Prostate gland (tissue), 2 donors: Measurements from ENCODE around the gene TAX1BP3.

Source experiments
- CTCF ChIP-seq, 4 experiments: fragments of 200-600 bp in 2 of 4; fragments of 450-650 bp in 2 of 4; sonication (generic) in 2 of 4; IDR thresholded peaks; 1 replicate in 3 of 4; 2 replicates in 1 of 4; pipeline ENCODE4 v1.5.1; 2016 to 2019; ENCODE audit warnings: antibody characterized with exemption in 4 of 4, mild to moderate bottlenecking in 2 of 4, moderate library complexity in 2 of 4
- POLR2A ChIP-seq: fragments of 450-650 bp; IDR thresholded peaks from one replicate; pipeline ENCODE4 v1.6.1; 2016; ENCODE audit warnings: antibody characterized with exemption, mild to moderate bottlenecking
- POLR2AphosphoS5 ChIP-seq: sonication (generic); formaldehyde crosslinking; IDR thresholded peaks from one replicate; pipeline ENCODE4 v1.6.1; 2017; ENCODE audit warnings: antibody characterized with exemption

GRCh38 chr17:3657588-3657869, 10.8 kb downstream of the TAX1BP3 start:
- no peak for TF ChIP-seq CTCF (IDR thresholded peaks at IDR 0.05)
- TF ChIP-seq POLR2A, result no peak
- no peak for TF ChIP-seq POLR2AphosphoS5
